ENCODE data around the gene TAAR6.

DNA sequence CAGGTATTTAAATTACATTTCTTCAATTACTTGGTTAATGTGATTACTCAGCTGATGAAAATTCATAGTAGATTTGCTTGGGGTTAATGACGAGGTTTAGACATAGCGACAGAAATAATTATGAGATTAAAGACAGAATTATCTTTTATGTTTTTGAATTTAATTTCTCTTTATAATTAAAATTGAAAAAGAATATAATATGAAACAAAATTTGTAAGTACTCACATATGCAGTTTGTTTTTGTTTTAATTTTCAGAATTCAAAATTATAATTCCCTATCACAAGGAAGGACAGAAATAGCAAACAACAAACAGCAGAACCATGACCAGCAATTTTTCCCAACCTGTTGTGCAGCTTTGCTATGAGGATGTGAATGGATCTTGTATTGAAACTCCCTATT lies 17.8 kb upstream of the TAAR6 start, which contains the start of gene TAAR8:
- no peak for TF ChIP-seq EZH2phosphoT487 (IDR thresholded peaks at IDR 0.05; ENCODE audit: borderline replicate concordance, low read length)
- TF ChIP-seq, protein P1, sequence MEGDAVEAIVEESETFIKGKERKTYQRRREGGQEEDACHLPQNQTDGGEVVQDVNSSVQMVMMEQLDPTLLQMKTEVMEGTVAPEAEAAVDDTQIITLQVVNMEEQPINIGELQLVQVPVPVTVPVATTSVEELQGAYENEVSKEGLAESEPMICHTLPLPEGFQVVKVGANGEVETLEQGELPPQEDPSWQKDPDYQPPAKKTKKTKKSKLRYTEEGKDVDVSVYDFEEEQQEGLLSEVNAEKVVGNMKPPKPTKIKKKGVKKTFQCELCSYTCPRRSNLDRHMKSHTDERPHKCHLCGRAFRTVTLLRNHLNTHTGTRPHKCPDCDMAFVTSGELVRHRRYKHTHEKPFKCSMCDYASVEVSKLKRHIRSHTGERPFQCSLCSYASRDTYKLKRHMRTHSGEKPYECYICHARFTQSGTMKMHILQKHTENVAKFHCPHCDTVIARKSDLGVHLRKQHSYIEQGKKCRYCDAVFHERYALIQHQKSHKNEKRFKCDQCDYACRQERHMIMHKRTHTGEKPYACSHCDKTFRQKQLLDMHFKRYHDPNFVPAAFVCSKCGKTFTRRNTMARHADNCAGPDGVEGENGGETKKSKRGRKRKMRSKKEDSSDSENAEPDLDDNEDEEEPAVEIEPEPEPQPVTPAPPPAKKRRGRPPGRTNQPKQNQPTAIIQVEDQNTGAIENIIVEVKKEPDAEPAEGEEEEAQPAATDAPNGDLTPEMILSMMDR (IDR thresholded peaks at IDR 0.05; ENCODE audit: low read depth, low read length, poor library complexity, severe bottlenecking), result no peak
